Heart right ventricle (tissue), 16 donors: ENCODE data around the gene C5orf22. TPM values are rescaled to one million over a fixed set of nuclear protein-coding genes. Genes with fewer than 3 reads are reported as not detected.

Experiments used
- ATAC-seq, 8 donors: fragments of 200-7000 bp; cut with Tn5 transposase; one replicate each; pipeline ENCODE4 v1.9.1; 2020; ENCODE audit warnings: mild to moderate bottlenecking in 8 of 8, moderate library complexity in 8 of 8, moderate number of reproducible peaks in 1 of 8
- DNase-seq, 2 donors: peaks; one replicate each; pipeline ENCODE4 v3.0.0-alpha.2; 2020
- H3K27ac ChIP-seq, 10 donors: fragments of 200-600 bp; sonication (generic) in 2 of 10; one replicate each; pipeline versions ENCODE4 v1.5.0 to v1.8.0; 2020 to 2022; ENCODE audit warnings: mild to moderate bottlenecking in 3 of 10
- H3K27me3 ChIP-seq, 7 donors: fragments of 200-600 bp; one replicate each; pipeline ENCODE4 v1.8.0; 2021 to 2022; ENCODE audit warnings: mild to moderate bottlenecking in 2 of 7
- H3K36me3 ChIP-seq, 9 donors: fragments of 200-600 bp; sonication (generic) in 1 of 9; one replicate each; pipeline versions ENCODE4 v1.5.0 to v1.8.0; 2020 to 2022; ENCODE audit warnings: mild to moderate bottlenecking in 2 of 9
- H3K4me1 ChIP-seq, 9 donors: fragments of 200-600 bp; sonication (generic) in 1 of 9; one replicate each; pipeline versions ENCODE4 v1.5.0 to v1.8.0; 2020 to 2022; ENCODE audit warnings: mild to moderate bottlenecking in 4 of 9
- H3K4me3 ChIP-seq, 10 donors: fragments of 200-600 bp; sonication (generic) in 2 of 10; one replicate each; pipeline versions ENCODE4 v1.5.0 to v1.8.0; 2020 to 2022; ENCODE audit warnings: mild to moderate bottlenecking in 7 of 10, moderate library complexity in 2 of 10
- H3K9me3 ChIP-seq, 11 donors: fragments of 200-600 bp in 10 of 11; sonication (generic) in 2 of 11; one replicate each; pipeline versions ENCODE4 v1.5.0 to v1.8.0; 2013 to 2022; ENCODE audit warnings: mild to moderate bottlenecking in 2 of 11, control low read depth in 1 of 11, moderate library complexity in 1 of 11
- WGBS, 2 donors: extraction: QIAGEN DNeasy Blood & Tissue Kit; methylation state at CpG; one replicate each; pipeline ENCODE4 v1.1.7; 2013; ENCODE audit warnings: inconsistent platforms in 1 of 2; 5-methylcytosine and 5-hydroxymethylcytosine counted together
- intact Hi-C, 10 donors: fragments of 100-400 bp; cut with DNase I; formaldehyde crosslinking; loops; one replicate each; pipeline versions ENCODE4 v1.11.1 to v1.14.2; 2022
- polyA plus RNA-seq, 2 donors: library from polyadenylated mRNA; stranded (reverse); fragments of 200-250 nt; gene quantifications; one replicate each; pipeline ENCODE4 v1.2.3, GENCODE V29; 2013
- total RNA-seq, 10 donors: library from RNA; stranded (reverse); fragmentation: NEBNext Ultra II Directional in 3 of 10; extraction: Animal tissue kit (Norgen Biotek cat#: 25700) in 3 of 10; gene quantifications; one replicate each; pipeline versions ENCODE4 v1.2.1 to v1.2.4, GENCODE V29; 2021 to 2023
- TF ChIP-seq, protein P1 (sequence below), 9 donors: fragments of 200-600 bp; sonication (generic) in 2 of 9; IDR thresholded peaks; one replicate each; pipeline versions ENCODE4 v1.5.0 to v1.8.0; 2021 to 2022; ENCODE audit warnings: antibody characterized with exemption in 9 of 9, mild to moderate bottlenecking in 5 of 9, moderate library complexity in 1 of 9
- donor health status: Arrhythmogenic right ventricular cardiomyopathy.
- donor health status: ischemic (EF 13 %, LVEDD 7.1; RV severe dilation, severe dysfunction).
- donor health status: healthy with polysubstance abuse.
- donor health status: DM: no; HTN: yes; CAD: no.
- donor health status: DM: no; HTN: no; CAD: no.
- donor health status: ischemic (EF 25% LVEDD 6.9; RV normal size, moderate dysfunction).
- donor health status: ischemic (EF 25% LVEDD 5.7; RV mildly dilated, moderate dysfunction).
- donor health status: healthy.
- donor health status: DM: yes; HTN: yes; CAD: no.
- donor health status: Ischemic cardiomyopathy.
- donor health status: ischemic (EF 35%, LVEDD 5.7; RV mildly dilated, moderate dysfunction).
- donor health status: nonischemic (EF 11% LVEDD 7.7; RV severe dilation, severe dysfunction).
- donor health status: DM: yes; HTN: yes; CAD: no.
- donor health status: PGD.
- donor health status: ischemic (EF 29% LVEDD 5.4; RV normal size, mild dysfunction).
- donor health status: nonischemic (EF 23%, LVEDD 6.1; RV moderate dilation, normal function).

C5orf22 gene
- total and polyA plus RNA-seq, 12 donors, result 5.7 to 33.0 (median 23.6) TPM

DNA sequence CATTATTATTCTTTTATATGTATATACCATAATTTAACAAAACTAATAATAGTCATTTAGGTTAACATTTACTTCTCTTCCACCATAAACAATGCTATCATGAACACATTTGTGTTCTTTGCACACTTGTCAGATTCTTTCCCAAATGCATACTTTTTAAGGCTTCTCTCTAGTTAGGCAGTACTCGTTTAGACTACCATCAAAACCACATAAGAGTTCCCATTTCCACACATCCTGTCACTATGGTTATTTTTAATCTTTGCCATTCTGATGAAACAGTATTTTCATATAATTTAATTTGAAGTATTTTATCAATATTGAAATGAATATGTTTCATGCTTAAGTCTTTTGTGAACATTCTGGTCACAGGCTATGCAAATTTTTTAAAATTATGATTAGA lies 15.3 kb upstream of the C5orf22 start:
- intact Hi-C loops, result no loop called here
- Histone ChIP-seq H3K27me3 (no peaks in the 10 kb centered on the region), H3K36me3 (peaks cover 0 to 100% (median 40%) of the 10 kb centered on the region in 9 donors), H3K27ac (no peak overlapping the region), H3K4me3 (no peak overlapping the region), H3K4me1 (no peaks in the 10 kb centered on the region), H3K9me3 (no peaks in the 10 kb centered on the region)
- TF ChIP-seq, protein P1, sequence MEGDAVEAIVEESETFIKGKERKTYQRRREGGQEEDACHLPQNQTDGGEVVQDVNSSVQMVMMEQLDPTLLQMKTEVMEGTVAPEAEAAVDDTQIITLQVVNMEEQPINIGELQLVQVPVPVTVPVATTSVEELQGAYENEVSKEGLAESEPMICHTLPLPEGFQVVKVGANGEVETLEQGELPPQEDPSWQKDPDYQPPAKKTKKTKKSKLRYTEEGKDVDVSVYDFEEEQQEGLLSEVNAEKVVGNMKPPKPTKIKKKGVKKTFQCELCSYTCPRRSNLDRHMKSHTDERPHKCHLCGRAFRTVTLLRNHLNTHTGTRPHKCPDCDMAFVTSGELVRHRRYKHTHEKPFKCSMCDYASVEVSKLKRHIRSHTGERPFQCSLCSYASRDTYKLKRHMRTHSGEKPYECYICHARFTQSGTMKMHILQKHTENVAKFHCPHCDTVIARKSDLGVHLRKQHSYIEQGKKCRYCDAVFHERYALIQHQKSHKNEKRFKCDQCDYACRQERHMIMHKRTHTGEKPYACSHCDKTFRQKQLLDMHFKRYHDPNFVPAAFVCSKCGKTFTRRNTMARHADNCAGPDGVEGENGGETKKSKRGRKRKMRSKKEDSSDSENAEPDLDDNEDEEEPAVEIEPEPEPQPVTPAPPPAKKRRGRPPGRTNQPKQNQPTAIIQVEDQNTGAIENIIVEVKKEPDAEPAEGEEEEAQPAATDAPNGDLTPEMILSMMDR (IDR thresholded peaks at IDR 0.05), result no peak
- DNase-seq (no peak), ATAC-seq (no peak)
- 57 to 80% methylated on average over 1 of the region's 1 CpG for WGBS, 2 donors

DNA sequence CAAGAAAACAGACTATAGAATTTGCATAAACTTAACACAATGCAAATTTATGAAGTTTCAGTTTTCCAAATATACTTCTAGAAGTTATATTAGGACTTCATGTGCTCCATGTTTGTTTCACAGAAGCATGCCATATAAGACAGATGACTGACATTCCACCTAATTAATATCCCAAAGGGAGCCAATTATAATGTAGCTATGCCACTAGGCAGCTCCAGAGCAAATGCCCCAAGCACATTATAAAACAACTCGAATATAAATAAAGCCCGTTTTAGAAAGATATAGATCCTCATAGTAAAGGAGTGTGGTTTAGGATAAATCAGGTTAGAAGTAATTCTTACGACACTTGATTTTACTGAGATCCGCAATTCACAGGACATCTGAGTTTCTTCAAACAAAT lies 9.1 kb upstream of the C5orf22 start:
- WGBS, 2 donors, result 96 to 98% methylated on average over 4 of the region's 4 CpGs
- ATAC-seq (no peak), DNase-seq (no peak)
- no peak overlapping the region for H3K27ac ChIP-seq
- no peaks in the 10 kb centered on the region for H3K9me3 ChIP-seq
- intact Hi-C loops, result no loop called here
- H3K36me3 ChIP-seq, result peaks cover 0 to 100% (median 42%) of the 10 kb centered on the region in 9 donors
- no peaks in the 10 kb centered on the region for H3K27me3 ChIP-seq
- TF ChIP-seq, protein P1 (IDR thresholded peaks at IDR 0.05), result no peak
- H3K4me1 ChIP-seq, result no peaks in the 10 kb centered on the region
- no peak overlapping the region for H3K4me3 ChIP-seq

DNA sequence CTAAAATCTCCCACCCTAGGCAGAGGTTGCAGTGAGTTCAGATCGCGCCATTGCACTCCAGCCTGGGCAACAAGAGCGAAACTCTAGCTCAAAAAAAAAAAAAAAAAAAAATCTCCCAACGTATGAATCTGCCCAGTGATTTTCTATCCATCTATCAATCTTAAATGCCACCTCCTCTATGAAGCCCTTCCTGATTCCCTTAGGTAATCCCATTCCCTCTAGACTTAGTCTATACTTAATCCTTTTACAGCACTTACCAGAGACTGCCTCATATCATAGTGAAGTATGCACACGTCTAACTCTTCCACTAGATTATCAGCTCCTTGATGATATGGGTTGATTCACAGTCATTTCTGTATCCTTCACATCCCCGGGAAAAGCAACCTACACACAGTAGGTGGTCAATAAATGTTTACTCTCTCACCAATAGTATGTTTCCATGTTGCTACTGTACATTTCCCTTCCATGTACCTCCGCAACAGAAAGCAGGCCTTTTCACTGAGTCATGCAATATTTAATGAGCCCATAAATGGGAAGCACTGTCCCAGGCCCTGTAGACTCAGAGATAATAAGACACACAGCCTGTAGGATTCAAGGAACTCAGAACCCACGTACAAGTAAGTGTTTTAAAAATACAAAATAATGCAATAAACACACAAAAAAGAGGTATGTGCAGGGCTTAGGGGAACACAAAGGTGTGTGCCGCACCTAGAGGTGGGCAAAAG lies 1.4 kb upstream of the C5orf22 start:
- H3K27ac ChIP-seq, result no peak overlapping the region
- H3K4me1 ChIP-seq, result peaks cover 3 to 37% (median 29%) of the 10 kb centered on the region in 9 donors
- H3K4me3 ChIP-seq, result peak overlapping the region; percentile 71 to 92 (median 80)
- ATAC-seq, result no peak
- DNase-seq, result no peak
- no peaks in the 10 kb centered on the region for H3K27me3 ChIP-seq
- TF ChIP-seq, protein P1 (IDR thresholded peaks at IDR 0.05), result no peak
- H3K9me3 ChIP-seq, result no peaks in the 10 kb centered on the region
- H3K36me3 ChIP-seq, result peaks cover 0 to 61% (median 35%) of the 10 kb centered on the region in 9 donors
- intact Hi-C loops, result no loop called here
- WGBS, 2 donors, result 80 to 82% methylated on average over 9 of the region's 9 CpGs

DNA sequence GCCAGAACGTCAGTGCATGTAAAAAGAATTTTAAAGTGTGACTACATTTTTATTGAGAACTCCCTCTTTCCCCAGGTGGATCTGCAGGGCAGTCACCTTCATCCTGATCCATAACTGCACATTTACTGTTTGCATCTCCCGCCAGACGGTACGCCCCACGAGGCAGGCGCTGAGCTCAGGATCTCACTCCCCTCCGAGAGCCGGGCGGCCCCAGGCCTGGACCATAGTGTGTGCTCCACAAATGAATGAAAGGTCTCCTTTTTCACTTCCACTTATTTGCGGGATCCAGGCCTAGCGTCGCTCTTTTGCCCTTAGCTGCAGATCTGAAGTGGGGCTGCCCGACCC lies 586 bp upstream of the C5orf22 start:
- WGBS, 2 donors, result 0% methylated on average over 13 of the region's 13 CpGs
- DNase-seq, result peak in 1 of 2 donors; percentile 18
- Histone ChIP-seq H3K36me3 (peaks cover 0 to 61% (median 37%) of the 10 kb centered on the region in 9 donors), H3K4me3 (peak overlapping the region; percentile 71 to 92 (median 80)), H3K27me3 (no peaks in the 10 kb centered on the region), H3K4me1 (peaks cover 3 to 37% (median 29%) of the 10 kb centered on the region in 9 donors), H3K27ac (peak overlapping the region in 9 of 10 donors; percentile 72 to 89 (median 80)), H3K9me3 (no peaks in the 10 kb centered on the region)
- intact Hi-C loops, result no loop called here
- TF ChIP-seq, protein P1 (IDR thresholded peaks at IDR 0.05), result no peak
- ATAC-seq, result peak in 7 of 8 donors; percentile 21 to 57 (median 49)
